H1 (cell line): ENCODE data around the gene KHSRP. TPM values are rescaled to one million over a fixed set of nuclear protein-coding genes. Genes with fewer than 3 reads are reported as not detected.

Source experiments
- CEBPB ChIP-seq: IDR thresholded peaks from 2 replicates; pipeline ENCODE4 v1.6.1; 2012; ENCODE audit warnings: low read depth, low read length
- CHD7 ChIP-seq: fragments of 300-600 bp; sonication (generic); IDR thresholded peaks from 2 replicates; pipeline ENCODE4 v1.7.1; 2012; ENCODE audit warnings: low read length, moderate library complexity, mild to moderate bottlenecking, inconsistent platforms; ENCODE audit not compliant: insufficient replicate concordance
- GABPA ChIP-seq: IDR thresholded peaks from 2 replicates; pipeline ENCODE4 v1.6.1; 2011; ENCODE audit warnings: mild to moderate bottlenecking, low read length, moderate library complexity, borderline replicate concordance; ENCODE audit not compliant: insufficient read depth
- GTF2F1 ChIP-seq: IDR thresholded peaks from 2 replicates; pipeline ENCODE4 v1.6.1; 2012; ENCODE audit warnings: low read depth, low read length, improper control_type of control experiment, borderline replicate concordance
- HDAC6 ChIP-seq: IDR thresholded peaks from one replicate; pipeline ENCODE4 v1.7.1; 2012; ENCODE audit warnings: low read depth, mild to moderate bottlenecking, inconsistent platforms, low read length, moderate library complexity
- NRF1 ChIP-seq: IDR thresholded peaks from 2 replicates; pipeline ENCODE4 v1.6.1; 2011; ENCODE audit warnings: mild to moderate bottlenecking, low read depth, low read length, improper control_type of control experiment
- RAD21 ChIP-seq, 2 experiments: IDR thresholded peaks in 1 of 2; conservative IDR thresholded peaks in 1 of 2; 2 replicates each; pipeline ENCODE4 v1.6.1; 2011; ENCODE audit warnings: low read depth in 2 of 2, low read length in 2 of 2, improper control_type of control experiment in 1 of 2, inconsistent platforms in 1 of 2, mild to moderate bottlenecking in 1 of 2, moderate library complexity in 1 of 2
- SP2 ChIP-seq: IDR thresholded peaks from 2 replicates; pipeline ENCODE4 v1.6.1; 2012; ENCODE audit warnings: mild to moderate bottlenecking, low read length, inconsistent platforms
- SP4 ChIP-seq: IDR thresholded peaks from 2 replicates; pipeline ENCODE4 v1.6.1; 2012; ENCODE audit warnings: low read length, inconsistent platforms
- TCF12 ChIP-seq: IDR thresholded peaks from 2 replicates; pipeline ENCODE4 v1.6.1; 2011; ENCODE audit warnings: low read depth, mild to moderate bottlenecking, low read length
- polyA plus RNA-seq, 7 experiments: library from polyadenylated mRNA; depleted of rRNA in 3 of 7; stranded (reverse) in 5 of 7; unstranded in 2 of 7; fragments of >200 nt in 5 of 7; fragments of 200-250 nt in 2 of 7; gene quantifications; 1 replicate in 5 of 7; 2 replicates in 1 of 7; 4 replicates in 1 of 7; pipeline versions ENCODE4 v1.2.1 to v1.2.3, GENCODE V29; 2011 to 2013; ENCODE audit warnings: missing spikeins in 2 of 7, mixed read lengths in 2 of 7
- total RNA-seq: library from RNA; stranded (reverse); fragmentation: NEBNext Ultra II Directional; extraction: Animal tissue kit (Norgen Biotek cat#: 25700); gene quantifications from 2 replicates; pipeline ENCODE4 v1.2.1, GENCODE V29; 2021

Gene KHSRP
- total and polyA plus RNA-seq, 2 of the 8 experiments (the other 6 are each of a cell fraction or from before 2014, with no cell fraction given), result 143 to 573 TPM

- TF ChIP-seq CHD7 (no peak), HDAC6 (no peak), SP4 (peak; percentile 84; the same call in 1 of the 2 replicates), NRF1 (no peak), GABPA (no peak), CEBPB (no peak), RAD21 (IDR thresholded peaks at IDR 0.05 in 1 of 2, conservative IDR thresholded peaks at IDR 0.05 in 1 of 2; ENCODE audit: low read depth in 2 of 2, low read length in 2 of 2) (peak; percentile 9 to 38; a peak in 2 of 4 replicates), TCF12 (peak; percentile 60; the same call in 1 of the 2 replicates), SP2 (no peak), GTF2F1 (no peak)
These were observed 35.7 kb upstream of the KHSRP start (continued) for GRCh38 chr19:6460099-6460884.
